Endodermal cell (in vitro differentiated cells): ENCODE measurements around the gene CFAP77. TPM values are rescaled to one million over a fixed set of nuclear protein-coding genes. Genes with fewer than 3 reads are reported as not detected.

Experiments used
- DNase-seq: peaks from one replicate; pipeline ENCODE4 v3.0.0-alpha.2; 2017
- H3K27ac ChIP-seq: 2 replicates; pipeline ENCODE4 v1.5.1; 2013; ENCODE audit warnings: mild to moderate bottlenecking, low read depth, low read length, moderate library complexity
- H3K27me3 ChIP-seq: 2 replicates; pipeline ENCODE4 v1.6.1; 2013; ENCODE audit warnings: mild to moderate bottlenecking, low read length, moderate library complexity; ENCODE audit not compliant: insufficient read depth, control insufficient read depth, poor library complexity, severe bottlenecking
- H3K36me3 ChIP-seq: 2 replicates; pipeline ENCODE4 v1.7.0; 2013; ENCODE audit warnings: mild to moderate bottlenecking, low read length, moderate library complexity; ENCODE audit not compliant: control insufficient read depth, insufficient read depth
- H3K4me1 ChIP-seq: one replicate; pipeline ENCODE4 v1.7.0; 2013; ENCODE audit warnings: low read length; ENCODE audit not compliant: control insufficient read depth, insufficient read depth
- H3K4me3 ChIP-seq: 2 replicates; pipeline ENCODE4 v1.5.1; 2013; ENCODE audit warnings: mild to moderate bottlenecking, low read length, moderate library complexity
- H3K9ac ChIP-seq: 2 replicates; pipeline ENCODE4 v1.6.1; 2013; ENCODE audit warnings: mild to moderate bottlenecking, low read length, moderate library complexity; ENCODE audit not compliant: poor library complexity, severe bottlenecking; ENCODE audit errors: extremely low read depth
- H3K9me3 ChIP-seq: 2 replicates; pipeline ENCODE4 v1.6.1; 2013; ENCODE audit warnings: mild to moderate bottlenecking, low read length, moderate library complexity; ENCODE audit not compliant: control insufficient read depth
- H3K27ac Mint-ChIP-seq: 2 replicates; pipeline ENCODE4 v1.8.0; 2020; ENCODE audit warnings: mixed read lengths
- H3K27me3 Mint-ChIP-seq: 2 replicates; pipeline ENCODE4 v1.8.0; 2021; ENCODE audit warnings: mild to moderate bottlenecking, mixed read lengths; ENCODE audit not compliant: insufficient read depth
- H3K36me3 Mint-ChIP-seq: 2 replicates; pipeline ENCODE4 v1.8.0; 2020; ENCODE audit warnings: low read depth, mixed read lengths
- H3K4me1 Mint-ChIP-seq: 2 replicates; pipeline ENCODE4 v1.8.0; 2020; ENCODE audit warnings: mixed read lengths
- H3K4me3 Mint-ChIP-seq: 2 replicates; pipeline ENCODE4 v1.8.0; 2020; ENCODE audit warnings: mild to moderate bottlenecking, moderate library complexity, mixed read lengths
- H3K9me3 Mint-ChIP-seq: 2 replicates; pipeline ENCODE4 v1.8.0; 2020; ENCODE audit warnings: mild to moderate bottlenecking, mixed read lengths
- WGBS, 2 experiments: methylation state at CpG; one replicate each; pipeline versions ENCODE4 v1.1.5 to v1.1.7; 2013; ENCODE audit warnings: missing lambda C conversion rate in 2 of 2, mixed read lengths in 1 of 2; ENCODE audit not compliant: insufficient coverage in 1 of 2, insufficient read length in 1 of 2; 5-methylcytosine and 5-hydroxymethylcytosine counted together
- total RNA-seq, 2 donors: library from RNA; stranded (reverse); fragmentation: NEBNext Ultra II Directional in 1 of 2; extraction: Animal tissue kit (Norgen Biotek cat#: 25700) in 1 of 2; gene quantifications; 2 replicates in 1 of 2; 3 replicates in 1 of 2; pipeline ENCODE4 v1.2.1, GENCODE V29; 2021
- TF ChIP-seq, protein P1 (sequence below): fragments of 200-600 bp; sonication (generic); conservative IDR thresholded peaks from 2 replicates; pipeline ENCODE4 v1.5.0; 2021; ENCODE audit warnings: antibody characterized with exemption, mild to moderate bottlenecking

CFAP77 gene
- total RNA-seq, 2 donors from 2014 or later, result 1.7 to 2.2 TPM

DNA sequence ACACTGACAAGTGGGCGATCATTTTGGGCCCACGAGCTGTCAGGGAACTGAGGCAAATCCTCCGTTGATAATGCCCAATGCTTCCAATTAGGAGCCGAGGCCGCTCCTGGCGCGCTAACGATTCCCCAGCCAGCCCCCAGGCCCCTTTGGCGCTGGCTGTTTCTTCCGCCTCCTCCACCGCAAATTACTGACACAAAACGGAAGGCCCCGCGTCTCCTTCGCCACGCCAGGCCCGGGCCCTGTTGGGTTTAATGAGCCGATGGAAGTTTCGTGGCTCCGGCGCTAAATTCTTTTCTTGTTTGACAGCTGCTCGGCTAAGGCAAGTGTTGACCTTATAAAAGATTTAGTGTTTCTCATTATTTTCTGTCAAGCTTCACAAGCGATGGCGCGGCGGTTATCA is 146.7 kb downstream of the CFAP77 start:
- Mint-ChIP-seq H3K9me3 (peaks cover 16% of the 10 kb centered on the region), H3K4me3 (no peak overlapping the region), H3K27ac (no peak overlapping the region), H3K27me3 (peaks cover 13% of the 10 kb centered on the region), H3K36me3 (peaks cover 7% of the 10 kb centered on the region), H3K4me1 (peaks cover 12% of the 10 kb centered on the region)
- no peak overlapping the region for H3K9ac ChIP-seq
- H3K27me3 ChIP-seq, result no peaks in the 10 kb centered on the region
- peaks cover 8% of the 10 kb centered on the region for H3K9me3 ChIP-seq
- no peaks in the 10 kb centered on the region for H3K4me1 ChIP-seq
- 88 to 90% methylated on average over 13 to 26 of the region's 26 CpGs for WGBS, 2 experiments
- H3K27ac ChIP-seq, result peak overlapping the region; percentile 81
- TF ChIP-seq, protein P1, sequence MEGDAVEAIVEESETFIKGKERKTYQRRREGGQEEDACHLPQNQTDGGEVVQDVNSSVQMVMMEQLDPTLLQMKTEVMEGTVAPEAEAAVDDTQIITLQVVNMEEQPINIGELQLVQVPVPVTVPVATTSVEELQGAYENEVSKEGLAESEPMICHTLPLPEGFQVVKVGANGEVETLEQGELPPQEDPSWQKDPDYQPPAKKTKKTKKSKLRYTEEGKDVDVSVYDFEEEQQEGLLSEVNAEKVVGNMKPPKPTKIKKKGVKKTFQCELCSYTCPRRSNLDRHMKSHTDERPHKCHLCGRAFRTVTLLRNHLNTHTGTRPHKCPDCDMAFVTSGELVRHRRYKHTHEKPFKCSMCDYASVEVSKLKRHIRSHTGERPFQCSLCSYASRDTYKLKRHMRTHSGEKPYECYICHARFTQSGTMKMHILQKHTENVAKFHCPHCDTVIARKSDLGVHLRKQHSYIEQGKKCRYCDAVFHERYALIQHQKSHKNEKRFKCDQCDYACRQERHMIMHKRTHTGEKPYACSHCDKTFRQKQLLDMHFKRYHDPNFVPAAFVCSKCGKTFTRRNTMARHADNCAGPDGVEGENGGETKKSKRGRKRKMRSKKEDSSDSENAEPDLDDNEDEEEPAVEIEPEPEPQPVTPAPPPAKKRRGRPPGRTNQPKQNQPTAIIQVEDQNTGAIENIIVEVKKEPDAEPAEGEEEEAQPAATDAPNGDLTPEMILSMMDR, result no peak
- H3K36me3 ChIP-seq, result no peaks in the 10 kb centered on the region
- no peak for DNase-seq
- no peak overlapping the region for H3K4me3 ChIP-seq

DNA sequence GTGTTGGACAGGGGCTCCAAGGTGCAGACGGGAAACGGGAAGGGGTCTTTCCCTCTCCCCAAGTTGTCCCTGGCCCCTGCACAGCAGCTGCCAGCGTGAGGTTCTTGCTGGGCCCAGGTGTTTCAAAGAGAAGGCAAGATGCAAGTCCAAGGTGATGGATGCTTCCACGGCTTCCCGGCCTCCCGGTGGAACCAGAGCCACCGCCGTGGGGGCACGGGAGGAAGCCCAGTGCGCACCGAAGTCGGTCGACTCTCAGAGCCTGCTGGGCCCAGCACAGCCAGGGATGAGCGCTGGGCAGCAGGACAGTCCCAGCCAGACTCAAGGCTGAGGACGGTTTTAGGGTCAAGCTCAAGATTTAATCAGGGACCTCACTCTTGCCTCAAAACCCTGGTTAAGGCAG is 147.1 kb downstream of the CFAP77 start:
- Histone ChIP-seq H3K9ac (no peak overlapping the region), H3K27me3 (no peaks in the 10 kb centered on the region), H3K36me3 (no peaks in the 10 kb centered on the region), H3K27ac (peak overlapping the region; percentile 81), H3K9me3 (peaks cover 8% of the 10 kb centered on the region), H3K4me3 (no peak overlapping the region), H3K4me1 (no peaks in the 10 kb centered on the region)
- H3K4me3 Mint-ChIP-seq, result no peak overlapping the region
- no peak overlapping the region for H3K27ac Mint-ChIP-seq
- H3K4me1 Mint-ChIP-seq, result peaks cover 12% of the 10 kb centered on the region
- TF ChIP-seq, protein P1, result no peak
- H3K27me3 Mint-ChIP-seq, result peaks cover 13% of the 10 kb centered on the region
- 94 to 98% methylated on average over 9 to 15 of the region's 15 CpGs for WGBS, 2 experiments
- no peak for DNase-seq
- peaks cover 7% of the 10 kb centered on the region for H3K36me3 Mint-ChIP-seq
- H3K9me3 Mint-ChIP-seq, result peaks cover 16% of the 10 kb centered on the region

DNA sequence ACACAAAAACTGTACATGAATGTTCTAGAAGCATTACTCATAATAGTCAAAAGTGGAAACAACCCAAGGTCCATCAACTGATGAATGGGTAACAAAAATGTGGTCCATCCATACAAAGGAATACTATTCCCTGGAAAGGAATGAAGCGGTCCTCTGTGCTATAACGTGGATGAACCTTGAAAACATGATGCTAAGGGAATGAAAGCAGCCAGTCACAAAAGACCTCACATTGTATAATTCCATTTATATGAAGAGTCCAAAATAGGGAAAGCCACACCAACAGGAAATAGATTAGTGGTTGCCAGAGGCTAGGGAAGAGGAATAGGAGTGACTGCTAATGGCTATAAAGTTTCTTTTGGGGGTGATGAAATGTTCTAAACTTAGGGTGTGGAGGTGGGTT is 149.7 kb downstream of the CFAP77 start:
- peaks cover 6% of the 10 kb centered on the region for H3K27me3 Mint-ChIP-seq
- peaks cover 12% of the 10 kb centered on the region for H3K4me1 Mint-ChIP-seq
- no peaks in the 10 kb centered on the region for H3K4me1 ChIP-seq
- peaks cover 7% of the 10 kb centered on the region for H3K36me3 Mint-ChIP-seq
- H3K9me3 ChIP-seq, result peaks cover 8% of the 10 kb centered on the region
- H3K4me3 Mint-ChIP-seq, result no peak overlapping the region
- no peak overlapping the region for H3K27ac ChIP-seq
- TF ChIP-seq, protein P1, result no peak
- WGBS, 2 experiments, result 89 to 100% methylated on average over 2 of the region's 2 CpGs
- H3K4me3 ChIP-seq, result no peak overlapping the region
- no peak overlapping the region for H3K9ac ChIP-seq
- H3K27ac Mint-ChIP-seq, result no peak overlapping the region
- no peaks in the 10 kb centered on the region for H3K36me3 ChIP-seq
- peaks cover 16% of the 10 kb centered on the region for H3K9me3 Mint-ChIP-seq
- H3K27me3 ChIP-seq, result no peaks in the 10 kb centered on the region
- no peak for DNase-seq
